PC-3 (cell line): ENCODE data around the gene SLC5A6. TPM values are rescaled to one million over a fixed set of nuclear protein-coding genes. Genes with fewer than 3 reads are reported as not detected.
A peak's percentile ranks its signal among the peaks of the same experiment; 100 is the strongest.

Experiments used
- ATAC-seq: fragments of 200-7000 bp; cut with Tn5 transposase; 2 replicates; pipeline ENCODE4 v1.9.1; 2020; ENCODE audit warnings: mild to moderate bottlenecking, moderate library complexity
- BruUV-seq: library from RNA; stranded (reverse); fragments of 400-500 nt; replicated peaks from 2 replicates; lab custom pipeline; 2021; lab: Mats Ljungman, UMichigan
- CTCF ChIA-PET: fragments of 300-600 bp; sonication (Branson Sonifier 250); formaldehyde crosslinking; loops from one replicate; lab custom pipeline; 2022; ENCODE audit warnings: antibody characterized with exemption; lab: Charles Lee
- POLR2A ChIA-PET: fragments of 300-600 bp; sonication (Branson Sonifier 250); formaldehyde crosslinking; loops from one replicate; lab custom pipeline; 2022; ENCODE audit warnings: antibody characterized with exemption; ENCODE audit not compliant: unreplicated experiment; lab: Charles Lee
- DNase-seq: peaks from one replicate; pipeline ENCODE4 v3.0.0-alpha.2; 2015
- H2AFZ ChIP-seq: fragments of 300-600 bp; sonication (generic); 2 replicates; pipeline ENCODE4 v1.6.0; 2016; ENCODE audit warnings: antibody characterized with exemption, low read length
- H3F3A ChIP-seq: fragments of 300-600 bp; sonication (generic); one replicate; pipeline ENCODE4 v1.6.0; 2017; ENCODE audit warnings: antibody characterized with exemption, low read length, control low read depth, mild to moderate bottlenecking; ENCODE audit not compliant: unreplicated experiment
- H3K27ac ChIP-seq: fragments of 300-600 bp; sonication (generic); 2 replicates; pipeline ENCODE4 v1.5.1; 2016; ENCODE audit warnings: mild to moderate bottlenecking, low read length
- H3K27me3 ChIP-seq: fragments of 300-600 bp; sonication (generic); 2 replicates; pipeline ENCODE4 v1.6.1; 2016; ENCODE audit warnings: low read length, mixed read lengths
- H3K36me3 ChIP-seq: fragments of 300-600 bp; sonication (generic); 2 replicates; pipeline ENCODE4 v1.6.1; 2016; ENCODE audit warnings: low read depth, mixed run types, low read length, mixed read lengths
- H3K4me1 ChIP-seq: fragments of 300-600 bp; sonication (generic); 2 replicates; pipeline ENCODE4 v1.5.1; 2016; ENCODE audit warnings: low read length; ENCODE audit not compliant: insufficient read depth
- H3K4me2 ChIP-seq: fragments of 300-600 bp; sonication (generic); 2 replicates; pipeline ENCODE4 v1.6.0; 2016; ENCODE audit warnings: low read length
- H3K4me3 ChIP-seq: fragments of 300-600 bp; sonication (generic); 2 replicates; pipeline ENCODE4 v1.5.1; 2016; ENCODE audit warnings: mild to moderate bottlenecking, low read length, mixed read lengths
- H3K79me2 ChIP-seq: fragments of 300-600 bp; sonication (generic); 2 replicates; pipeline ENCODE4 v1.6.1; 2017; ENCODE audit warnings: low read length, mixed read lengths
- H3K9ac ChIP-seq: fragments of 300-600 bp; sonication (generic); 2 replicates; pipeline ENCODE4 v1.6.0; 2016; ENCODE audit warnings: mild to moderate bottlenecking, low read length
- H3K9me2 ChIP-seq: fragments of 300-600 bp; sonication (generic); replicated peaks from 2 replicates; pipeline ENCODE4 v1.6.1; 2016; ENCODE audit warnings: mixed run types, low read length, mixed read lengths
- H3K9me3 ChIP-seq: fragments of 300-600 bp; sonication (generic); 2 replicates; pipeline ENCODE4 v1.6.1; 2016; ENCODE audit warnings: low read length, mixed read lengths
- H4K20me1 ChIP-seq: fragments of 300-600 bp; sonication (generic); 2 replicates; pipeline ENCODE4 v1.6.1; 2016; ENCODE audit warnings: low read length, mixed read lengths
- CTCF ChIP-seq: fragments of 300-600 bp; sonication (generic); conservative IDR thresholded peaks from 2 replicates; pipeline ENCODE4 v1.5.1; 2017; ENCODE audit warnings: antibody characterized with exemption, low read depth, mild to moderate bottlenecking, low read length
- EZH2 ChIP-seq: fragments of 300-600 bp; sonication (generic); IDR thresholded peaks from one replicate; pipeline ENCODE4 v1.6.1; 2017; ENCODE audit warnings: antibody characterized with exemption, mild to moderate bottlenecking, low read length; ENCODE audit not compliant: unreplicated experiment
- EZH2phosphoT487 ChIP-seq: fragments of 300-600 bp; sonication (generic); IDR thresholded peaks from 2 replicates; pipeline ENCODE4 v1.6.1; 2018; ENCODE audit warnings: mild to moderate bottlenecking, antibody characterized with exemption, low read length, borderline replicate concordance
- intact Hi-C: fragments of 100-400 bp; cut with micrococcal nuclease; formaldehyde crosslinking; loops from 2 replicates; pipeline ENCODE4 v1.9.0; 2023
- total RNA-seq: library from RNA; depleted of rRNA; stranded (reverse); fragments of >200 nt; gene quantifications from 2 replicates; pipeline ENCODE4 v1.2.3, GENCODE V29; 2014

Gene SLC5A6
- total RNA-seq, 1 experiment from 2014 or later, result 48.1 TPM

GRCh38 chr2:27194538-27195354 lies 17.3 kb downstream of the SLC5A6 start:
- no peak overlapping the region for H3K4me3 ChIP-seq
- no peaks in the 10 kb centered on the region for H3K4me1 ChIP-seq
- ATAC-seq, result peak; percentile 37
- no peaks in the 10 kb centered on the region for H3K9me3 ChIP-seq
- BruUV-seq, result no TSS peak
- H3F3A ChIP-seq, result no peaks in the 10 kb centered on the region
- TF ChIP-seq CTCF (no peak), EZH2phosphoT487 (no peak), EZH2 (no peak)
- H3K79me2 ChIP-seq, result no peaks in the 10 kb centered on the region
- no peak overlapping the region for H3K27ac ChIP-seq
- ChIA-PET POLR2A (no interaction called here), CTCF (interaction anchor here (0.6 kb wide), 1 partner anchor 21 kb away, joined by 3 read pairs; no protein-coding TSS in a partner anchor)
- no peaks in the 10 kb centered on the region for H4K20me1 ChIP-seq
- intact Hi-C loops, result loop anchor here (5.0 kb wide), 1 partner anchor 232 kb away; no protein-coding TSS in a partner anchor
- H3K27me3 ChIP-seq, result no peaks in the 10 kb centered on the region
- no peak overlapping the region for H3K9ac ChIP-seq
- DNase-seq, result peak; percentile 32
- H2AFZ ChIP-seq, result no peak overlapping the region
- H3K36me3 ChIP-seq, result no peaks in the 10 kb centered on the region
- H3K4me2 ChIP-seq, result no peak overlapping the region
- H3K9me2 ChIP-seq, result no peaks in the 10 kb centered on the region

- ChIA-PET POLR2A (interaction anchor here (0.6 kb wide), 1 partner anchor 57 kb away, joined by 13 read pairs; no protein-coding TSS in a partner anchor), CTCF (interaction anchor here (0.7 to 1.0 kb wide), 5 partner anchors 77 to 174 kb away, joined by 3 to 11 read pairs (median 6); partner anchors contain the start of gene KHK)
- no peaks in the 10 kb centered on the region for H3K9me3 ChIP-seq
- H3F3A ChIP-seq, result no peaks in the 10 kb centered on the region
- no peak for TF ChIP-seq EZH2
- TF ChIP-seq CTCF, result peak; percentile 71
- TF ChIP-seq EZH2phosphoT487, result no peak
- no peaks in the 10 kb centered on the region for H3K9me2 ChIP-seq
- no peak overlapping the region for H3K9ac ChIP-seq
- no peak overlapping the region for H3K27ac ChIP-seq
- BruUV-seq, result no TSS peak
- H4K20me1 ChIP-seq, result no peaks in the 10 kb centered on the region
- H3K4me3 ChIP-seq, result no peak overlapping the region
- peak; percentile 67 for DNase-seq
- intact Hi-C loops, result loop anchor here (1.0 to 5.0 kb wide), 3 partner anchors 93 to 229 kb away; no protein-coding TSS in a partner anchor
- ATAC-seq, result peak; percentile 93
- no peaks in the 10 kb centered on the region for H3K4me1 ChIP-seq
- no peaks in the 10 kb centered on the region for H3K79me2 ChIP-seq
- no peaks in the 10 kb centered on the region for H3K27me3 ChIP-seq
- H3K36me3 ChIP-seq, result no peaks in the 10 kb centered on the region
- H3K4me2 ChIP-seq, result no peak overlapping the region
- no peak overlapping the region for H2AFZ ChIP-seq
Observed at GRCh38 chr2:27191070-27191829, 20.8 kb downstream of the SLC5A6 start.
